Medulla oblongata (tissue), 1 donor: Measurements from ENCODE around the gene NCAPG2.
"Not testable (repeated sequence)": the region's sequence is repeated elsewhere in the genome, so short reads cannot be mapped to it uniquely, and the experiment has no call there.

Experiments used
- DNase-seq: peaks from one replicate; pipeline ENCODE4 v3.0.0-alpha.2; 2015; ENCODE audit errors: extremely low spot score

Gene NCAPG2

DNA sequence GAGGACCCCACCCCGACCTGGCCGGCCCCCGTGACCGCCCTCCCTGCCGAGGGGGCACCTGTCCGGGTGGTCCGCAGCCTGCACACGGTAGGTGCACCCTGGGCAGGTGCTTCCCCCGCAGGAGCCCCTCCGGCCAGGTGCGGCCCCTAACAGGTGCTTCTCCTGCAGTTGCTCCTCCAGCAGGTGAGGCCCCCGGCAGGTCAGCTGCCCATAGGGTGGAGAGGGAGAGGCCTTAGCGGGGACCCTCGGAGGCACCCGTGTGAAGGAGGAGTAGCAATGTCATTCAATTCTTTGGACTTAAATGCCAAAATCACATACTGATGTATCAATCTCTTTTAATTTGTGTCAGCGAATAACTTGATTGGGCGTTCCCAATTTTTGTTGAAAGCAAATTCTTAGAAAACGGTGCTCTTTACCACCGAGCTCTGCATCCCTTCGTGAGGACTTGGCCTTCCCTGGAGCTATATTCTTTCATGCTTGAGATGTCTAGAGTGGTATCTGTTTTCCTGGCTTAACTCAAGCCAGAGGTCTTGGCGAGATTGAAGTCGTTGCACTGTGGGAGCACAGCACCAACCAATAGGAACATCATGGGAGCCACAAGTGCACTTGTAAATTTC, 738 bp upstream of the NCAPG2 start:
- DNase-seq: peak; percentile 13

DNA sequence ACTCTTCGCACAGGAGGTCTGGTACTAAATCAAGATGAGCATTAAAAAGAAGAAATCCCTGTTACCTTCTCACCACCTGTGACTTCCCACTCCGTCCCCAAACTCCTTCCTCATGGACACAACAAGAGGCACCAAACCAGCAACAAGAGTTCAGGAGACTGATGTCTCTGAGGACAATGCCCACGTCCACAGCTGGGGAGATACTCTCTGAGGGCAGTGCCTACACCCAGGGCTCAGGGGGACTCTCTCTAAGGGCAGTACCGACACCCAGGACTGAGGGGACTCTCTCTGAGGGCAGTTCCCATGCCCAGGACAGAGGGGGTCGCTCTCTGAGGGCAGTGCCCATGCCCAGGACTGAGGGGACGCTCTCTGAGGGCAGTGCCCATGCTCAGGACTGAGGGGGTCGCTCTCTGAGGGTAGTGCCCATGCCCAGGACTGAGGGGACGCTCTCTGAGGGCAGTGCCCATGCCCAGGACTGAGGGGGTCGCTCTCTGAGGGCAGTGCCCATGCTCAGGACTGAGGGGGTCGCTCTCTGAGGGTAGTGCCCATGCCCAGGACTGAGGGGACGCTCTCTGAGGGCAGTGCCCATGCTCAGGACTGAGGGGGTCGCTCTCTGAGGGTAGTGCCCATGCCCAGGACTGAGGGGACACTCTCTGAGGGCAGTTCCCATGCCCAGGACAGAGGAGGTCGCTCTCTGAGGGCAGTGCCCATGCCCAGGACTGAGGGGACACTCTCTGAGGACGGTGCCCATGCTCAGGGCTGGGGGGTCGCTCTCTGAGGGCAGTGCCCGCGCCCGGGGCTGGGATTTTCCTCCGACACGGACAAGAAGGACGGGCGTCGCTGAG, 703 bp downstream of the NCAPG2 start:
- not testable (repeated sequence) for DNase-seq

DNA sequence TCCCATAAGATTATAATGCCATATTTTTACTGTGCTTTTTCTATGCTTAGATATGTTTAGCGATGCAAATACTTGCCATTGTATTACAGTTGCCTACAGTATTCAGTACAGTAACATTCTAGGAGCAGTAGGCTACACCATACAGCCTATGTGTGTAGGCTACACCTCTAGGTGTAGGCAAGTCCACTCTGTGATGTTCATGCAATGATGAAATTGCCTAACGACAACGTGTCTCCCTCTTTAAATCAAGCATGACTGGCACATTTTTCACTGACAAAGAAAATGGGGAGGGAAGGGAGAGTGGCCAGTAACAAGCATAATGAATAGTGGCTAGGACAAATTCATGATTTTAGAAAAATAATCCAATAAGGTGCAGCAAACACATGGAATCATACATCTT, 1.7 kb downstream of the NCAPG2 start:
- DNase-seq: no peak

DNA sequence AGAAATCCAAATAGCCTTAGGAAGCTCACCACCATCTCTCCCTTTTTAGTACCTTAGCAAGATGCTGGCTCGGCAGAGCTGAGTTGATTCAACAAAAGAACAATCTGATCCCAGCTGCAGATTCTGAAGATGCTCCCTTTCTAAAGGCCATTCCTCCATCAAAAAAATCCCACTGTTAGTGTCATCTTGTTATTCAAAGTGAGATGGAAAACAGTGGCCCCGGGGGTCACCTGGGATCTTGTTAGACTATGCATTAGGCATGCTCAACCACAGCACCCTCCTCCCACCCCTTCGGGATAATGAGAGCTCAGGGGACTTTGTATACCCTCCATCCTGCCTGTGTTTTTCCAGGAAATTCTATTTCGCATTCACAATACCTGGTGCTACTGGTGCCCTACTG, 2.4 kb downstream of the NCAPG2 start:
- no peak for DNase-seq

DNA sequence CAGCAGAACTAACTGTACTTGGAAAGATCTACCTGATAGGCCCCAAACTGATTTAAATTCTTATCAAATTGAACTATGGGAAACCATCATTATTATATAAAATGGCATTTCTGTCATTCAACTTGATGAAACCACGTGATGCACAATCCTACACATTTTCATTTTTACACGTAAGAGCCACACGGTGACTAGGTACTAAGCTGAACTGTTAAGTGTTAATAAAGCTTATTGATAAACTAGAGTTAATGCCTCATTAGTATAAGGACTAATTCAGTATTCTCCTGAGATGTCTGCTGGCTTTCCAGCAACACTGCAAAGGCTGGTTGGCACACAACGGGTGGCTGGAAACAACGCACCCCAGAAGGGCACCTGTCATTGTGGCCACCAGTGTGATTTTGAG, 4.6 kb downstream of the NCAPG2 start:
- no peak for DNase-seq

DNA sequence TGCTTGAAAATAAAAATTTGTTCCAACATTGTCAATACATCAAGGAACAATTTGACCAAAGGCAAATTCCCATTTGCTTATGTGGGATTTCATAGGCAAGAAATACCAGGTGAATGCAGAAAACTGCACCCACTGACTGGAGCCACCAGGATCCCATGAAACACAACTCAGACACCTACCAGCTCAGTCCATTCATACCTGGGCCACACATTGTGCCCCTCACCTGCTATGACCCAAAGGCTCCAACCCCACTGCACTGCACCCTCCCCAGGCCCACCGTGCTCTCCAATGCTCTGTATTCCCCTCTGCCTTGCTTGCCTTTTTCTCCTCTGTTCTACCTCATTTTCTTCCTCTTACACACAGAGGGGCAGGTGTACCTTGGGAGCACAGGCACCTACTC, 5.3 kb downstream of the NCAPG2 start:
- DNase-seq: no peak

DNA sequence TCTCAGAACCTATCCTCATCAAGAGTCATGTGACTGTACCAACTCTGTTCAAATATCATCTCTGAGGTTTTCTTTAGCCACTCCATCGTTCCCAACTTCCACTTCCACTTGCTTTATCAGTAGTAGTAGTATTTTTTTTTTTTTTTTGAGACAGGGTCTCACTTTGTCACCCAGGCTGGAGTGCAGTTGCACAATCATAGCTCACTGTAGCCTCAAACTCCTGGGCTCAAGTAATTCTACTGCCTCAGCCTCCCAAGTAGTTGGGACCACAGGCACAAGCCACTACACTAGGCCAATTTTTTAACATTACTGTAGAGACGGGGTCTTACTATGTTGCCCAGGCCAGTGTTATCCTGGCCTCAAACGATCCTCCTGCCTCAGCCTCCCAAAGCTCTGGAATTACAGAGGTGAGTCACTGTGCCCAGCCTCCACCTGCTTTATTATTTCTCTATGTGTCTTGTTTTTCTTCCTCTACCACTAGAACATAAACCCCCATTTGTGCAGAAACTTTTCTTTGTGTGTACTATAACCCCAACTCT, 5.9 kb downstream of the NCAPG2 start:
- DNase-seq: no peak

DNA sequence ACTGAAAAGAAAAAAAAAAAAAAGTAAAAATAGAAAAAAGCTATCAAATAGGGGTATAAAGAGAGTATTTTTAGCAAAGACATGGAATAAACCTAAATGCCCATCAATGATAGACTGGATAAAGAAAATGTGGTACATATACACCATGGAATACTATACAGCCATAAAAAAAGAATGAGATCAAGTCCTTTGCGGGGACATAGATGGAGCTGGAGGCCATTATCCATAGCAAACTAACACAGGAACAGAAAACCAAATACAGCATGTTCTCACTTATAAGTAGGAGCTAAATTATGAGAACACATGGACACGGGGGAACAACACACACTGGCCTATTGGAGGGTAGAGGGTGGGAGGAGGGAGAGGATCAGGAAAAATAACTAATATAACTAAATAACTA, 7.0 kb downstream of the NCAPG2 start:
- not testable (repeated sequence) for DNase-seq

DNA sequence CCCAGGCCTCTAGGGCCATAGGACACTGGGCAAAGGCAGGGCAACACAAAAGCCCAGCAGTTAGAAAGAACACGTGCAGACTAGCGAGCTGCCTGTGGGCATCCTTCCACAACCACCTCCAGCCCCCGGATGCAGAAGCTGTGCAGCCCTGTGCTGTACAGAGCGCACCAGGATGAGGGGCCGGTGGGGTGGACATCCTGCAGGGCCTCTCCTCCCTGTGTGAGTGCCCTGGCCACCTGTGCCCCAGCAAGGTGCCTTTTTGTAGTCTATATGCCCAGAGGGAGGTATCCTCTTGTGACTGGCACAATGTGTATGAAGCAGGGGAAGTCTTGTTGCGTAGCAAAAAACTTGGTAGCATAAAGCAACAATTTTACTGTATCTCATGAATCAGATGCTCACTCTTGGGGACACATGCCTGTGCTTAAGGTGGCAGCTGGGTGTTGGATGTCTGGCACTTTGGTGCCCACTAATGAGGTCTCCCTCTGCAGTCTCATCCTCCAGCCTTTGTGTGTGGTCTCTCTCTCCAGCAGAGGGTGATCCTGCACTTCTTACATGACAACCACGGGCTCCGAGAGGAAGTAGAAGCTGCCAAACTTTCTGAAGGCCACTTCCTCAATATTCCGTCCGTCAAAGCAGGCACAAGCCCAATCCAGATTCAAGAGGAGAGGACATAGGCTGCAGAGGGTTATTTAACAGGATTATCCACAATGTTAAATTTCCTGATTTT, 8.7 kb downstream of the NCAPG2 start:
- DNase-seq: peak; percentile 95

DNA sequence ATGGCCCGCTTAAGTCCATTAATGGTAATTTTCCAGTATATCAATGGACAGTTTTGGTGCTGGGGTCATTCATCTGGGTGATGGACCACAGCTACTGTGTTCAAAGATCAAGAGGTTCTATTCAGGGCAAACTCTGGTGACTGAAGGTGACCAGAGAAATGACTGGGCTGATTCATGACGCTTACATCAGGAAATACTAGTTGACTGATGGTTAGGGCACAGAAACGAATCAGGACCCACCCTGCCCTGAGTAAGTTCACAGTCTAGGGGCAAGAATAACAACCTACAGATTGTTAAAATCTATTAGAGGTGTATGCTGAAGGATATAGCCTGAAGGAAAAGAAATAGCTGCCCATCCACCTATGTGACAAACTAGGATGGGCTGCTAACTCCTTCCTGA, 9.5 kb downstream of the NCAPG2 start:
- DNase-seq: no peak

DNA sequence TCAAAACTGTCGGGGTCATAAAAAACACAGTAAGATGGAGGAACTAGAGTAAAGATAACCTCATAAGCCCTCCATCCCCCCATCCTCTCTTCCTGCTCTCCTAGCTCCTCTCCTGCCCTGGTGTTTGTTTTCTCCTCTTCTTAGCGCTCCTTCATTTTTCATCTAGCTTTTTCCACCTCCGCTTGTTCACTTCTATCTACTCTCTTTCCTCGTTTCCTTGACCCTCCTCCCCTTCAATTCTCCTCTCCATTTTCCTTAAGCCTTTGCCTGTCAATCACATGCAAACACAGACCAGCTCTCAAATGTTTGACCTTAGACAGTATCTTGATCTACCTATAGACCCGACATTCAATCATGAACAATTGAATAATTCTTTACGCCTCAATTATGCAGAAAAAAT, 10.0 kb downstream of the NCAPG2 start:
- DNase-seq: no peak

DNA sequence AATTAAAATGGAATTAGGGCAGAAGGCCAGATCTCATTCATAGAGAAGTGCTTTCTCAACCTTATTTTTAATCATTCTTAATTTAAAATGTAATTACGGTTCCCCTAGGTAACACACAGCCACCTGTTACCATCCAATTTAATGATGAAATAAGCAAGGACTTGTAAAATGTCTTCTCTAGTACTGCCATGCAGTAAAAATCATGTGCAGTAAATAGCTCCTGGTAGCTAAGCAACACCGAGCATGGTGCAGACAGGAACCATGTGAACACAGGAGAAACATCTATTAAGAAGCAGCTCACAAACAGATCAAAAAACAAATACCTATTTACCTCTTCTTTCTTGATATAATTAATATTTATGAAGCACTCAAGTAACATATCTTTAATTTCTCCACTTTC, 15.1 kb downstream of the NCAPG2 start:
- no peak for DNase-seq

DNA sequence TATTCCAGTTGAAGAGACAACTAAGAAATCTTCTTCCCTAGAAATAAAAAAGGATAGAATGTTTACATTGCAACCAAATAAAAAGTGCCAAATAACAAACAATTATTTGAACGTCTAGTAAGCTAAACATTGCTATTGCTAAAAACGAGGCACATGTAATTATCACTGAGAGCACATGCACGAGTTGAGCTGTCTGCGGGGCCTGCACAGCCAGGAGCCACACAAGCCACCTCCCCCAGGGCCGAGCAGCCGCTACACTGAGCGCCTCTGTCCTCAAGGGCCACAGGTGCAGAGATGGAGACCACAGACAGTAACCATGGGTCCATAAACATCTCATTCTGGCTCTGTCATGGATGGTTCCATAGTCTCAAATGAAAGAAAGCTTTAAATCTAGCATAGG, 17.2 kb downstream of the NCAPG2 start:
- DNase-seq: no peak

DNA sequence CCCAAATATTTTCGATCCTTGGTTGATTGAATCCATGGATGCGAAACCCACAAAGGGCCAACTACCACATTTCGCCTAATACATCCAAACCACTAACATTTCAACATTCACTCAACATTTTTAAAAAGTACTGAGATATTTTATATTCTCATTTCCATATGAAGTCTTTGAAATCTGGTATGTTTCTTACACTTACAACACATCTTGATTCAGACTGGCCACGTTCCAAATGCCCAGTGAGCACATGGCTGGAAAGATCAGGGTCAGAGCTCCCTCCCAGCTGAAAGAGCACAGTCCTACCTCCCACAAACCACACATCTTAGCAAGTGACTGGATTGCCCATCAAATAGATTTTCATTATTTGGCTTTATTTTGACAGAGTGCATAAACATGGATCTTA, 18.9 kb downstream of the NCAPG2 start:
- DNase-seq: no peak

DNA sequence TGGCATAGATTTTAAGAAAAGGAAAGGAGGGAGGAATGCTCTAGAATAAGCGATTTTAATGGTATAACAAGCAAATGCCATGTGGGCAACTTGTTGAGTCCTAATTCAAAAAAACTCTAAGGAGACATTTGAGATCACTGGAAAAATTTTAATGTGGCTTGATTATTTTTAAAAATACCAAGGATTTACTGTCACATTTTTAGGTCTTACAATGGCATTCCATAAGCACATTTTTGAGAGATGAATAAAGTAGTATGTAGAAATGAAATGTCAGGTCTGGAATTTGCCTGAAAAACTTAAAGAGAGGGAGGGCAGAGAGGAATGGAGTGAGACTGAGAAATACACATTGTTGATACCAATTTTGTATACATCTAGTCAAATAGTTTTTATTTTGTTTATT, 20.3 kb downstream of the NCAPG2 start:
- no peak for DNase-seq

DNA sequence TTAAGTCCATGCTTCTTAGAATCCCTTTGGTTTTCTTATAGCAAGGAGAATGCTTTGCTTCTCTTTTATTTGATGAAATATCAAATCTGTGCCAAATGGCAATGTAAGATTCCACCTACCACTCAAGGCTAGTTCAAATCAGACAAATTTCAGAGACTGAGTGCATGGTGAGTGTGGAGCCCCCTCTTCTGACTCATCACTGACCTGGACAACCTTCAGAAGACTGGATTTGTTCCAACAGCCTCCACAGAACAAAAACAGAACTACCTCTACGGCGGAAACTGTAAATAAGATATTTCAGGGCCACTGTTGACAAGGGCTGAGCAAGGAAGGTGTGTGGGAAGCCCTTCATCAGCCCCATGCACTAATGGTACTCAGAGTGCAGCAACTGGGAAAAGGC, 21.1 kb downstream of the NCAPG2 start:
- no peak for DNase-seq

DNA sequence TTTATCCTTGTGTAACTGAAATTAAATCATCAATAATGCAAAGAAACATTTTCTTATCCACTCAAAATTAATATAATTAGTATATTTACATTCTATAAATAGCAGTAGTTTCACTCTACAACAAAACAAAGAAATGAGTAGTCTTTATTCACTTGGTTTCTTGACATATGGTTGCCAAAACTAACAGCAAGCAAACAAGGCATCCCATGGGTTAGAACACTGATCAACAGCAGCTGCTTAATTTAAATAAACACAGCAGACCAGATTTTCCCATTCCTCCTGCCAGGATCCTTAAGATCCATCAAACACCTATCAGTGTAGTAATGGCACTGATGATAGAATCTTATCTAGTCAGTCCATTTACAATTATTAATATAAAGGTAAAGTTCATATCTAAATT, 22.1 kb downstream of the NCAPG2 start:
- no peak for DNase-seq

DNA sequence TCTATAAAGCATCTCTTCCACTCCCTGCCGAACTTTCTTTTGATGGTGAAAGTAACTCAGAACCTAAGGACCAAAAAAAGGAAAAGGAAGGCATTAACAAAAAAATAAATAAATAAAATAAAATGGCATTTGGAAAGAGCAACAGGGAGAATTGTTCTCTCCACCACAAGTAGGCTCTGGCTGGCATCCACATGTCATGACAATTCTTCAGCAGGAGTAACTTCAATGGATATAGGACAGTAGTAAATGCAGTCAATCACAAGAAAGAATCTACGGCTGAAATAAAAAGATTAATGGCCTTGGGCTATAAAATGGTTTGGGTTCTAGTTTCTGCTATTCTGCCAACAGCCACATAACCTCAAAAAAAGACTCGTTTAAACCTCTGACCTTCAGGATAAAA, 23.9 kb downstream of the NCAPG2 start:
- no peak for DNase-seq

DNA sequence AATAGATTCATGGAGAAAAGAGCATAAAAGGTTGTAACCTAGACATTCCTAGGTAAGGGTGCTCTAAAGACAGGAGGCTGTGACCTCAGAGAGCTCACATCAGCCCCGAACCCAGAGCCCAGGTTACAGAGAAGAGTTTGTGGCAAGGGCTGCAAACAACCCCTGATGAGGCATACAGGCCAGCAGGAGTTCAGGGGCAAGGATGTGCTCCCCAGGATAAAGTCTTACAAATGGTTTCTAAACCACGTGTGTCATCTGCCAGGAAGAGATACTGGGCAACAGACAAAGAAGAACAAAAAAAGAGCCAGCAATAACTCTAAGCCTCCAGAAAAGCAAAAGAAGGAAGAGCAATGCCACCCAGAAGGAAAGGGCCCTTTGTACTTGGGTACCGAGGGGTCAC, 27.7 kb downstream of the NCAPG2 start:
- DNase-seq: no peak

DNA sequence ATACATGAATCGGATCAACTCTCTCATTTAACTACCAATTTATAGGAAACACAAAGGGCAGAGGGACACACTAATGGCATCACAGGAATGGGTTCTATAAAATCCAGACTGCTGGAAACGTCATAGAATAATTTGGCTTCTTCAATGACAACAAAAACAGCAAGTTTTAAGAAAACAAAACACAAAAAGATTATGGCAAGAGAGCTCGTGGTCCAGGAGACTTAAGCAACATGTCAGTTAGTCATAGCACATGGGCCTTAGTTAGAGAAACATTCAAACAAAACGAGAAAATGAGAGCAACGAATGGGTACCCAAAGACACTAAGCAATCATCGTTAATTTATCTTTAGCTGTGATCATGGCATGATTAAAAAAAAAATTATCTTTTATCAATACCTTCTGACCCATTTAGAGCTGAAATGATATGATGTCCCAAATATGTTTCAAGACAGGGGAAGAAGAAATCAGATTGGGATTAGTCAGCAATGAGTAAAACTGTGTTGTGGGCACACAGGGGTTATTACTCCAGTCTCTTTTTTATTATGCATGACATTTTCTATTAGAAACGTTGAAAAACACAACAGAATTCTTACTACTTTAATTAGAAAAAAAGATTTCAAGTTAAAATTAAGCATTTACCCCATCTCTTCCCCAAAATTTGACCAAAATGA, 28.3 kb downstream of the NCAPG2 start:
- DNase-seq: no peak

DNA sequence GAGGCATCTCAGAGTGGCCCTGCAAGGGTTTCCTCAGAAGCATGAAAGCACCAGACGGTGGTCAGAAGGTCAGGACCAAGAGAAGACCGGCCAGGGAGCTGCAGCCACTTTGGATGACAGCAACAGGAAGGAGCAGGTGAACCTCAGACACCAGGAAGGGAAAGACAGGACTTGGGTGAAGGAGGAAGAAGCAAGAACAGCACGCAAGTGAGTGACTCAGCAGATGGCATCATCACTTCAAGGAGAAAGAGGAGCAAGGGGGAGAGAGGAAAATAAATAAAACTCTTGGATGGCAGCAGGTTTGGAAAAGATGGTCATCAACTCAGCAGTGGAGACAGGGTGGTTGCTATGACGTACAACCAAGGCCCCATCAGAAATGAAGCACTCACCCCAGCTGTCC, 31.6 kb downstream of the NCAPG2 start:
- no peak for DNase-seq

DNA sequence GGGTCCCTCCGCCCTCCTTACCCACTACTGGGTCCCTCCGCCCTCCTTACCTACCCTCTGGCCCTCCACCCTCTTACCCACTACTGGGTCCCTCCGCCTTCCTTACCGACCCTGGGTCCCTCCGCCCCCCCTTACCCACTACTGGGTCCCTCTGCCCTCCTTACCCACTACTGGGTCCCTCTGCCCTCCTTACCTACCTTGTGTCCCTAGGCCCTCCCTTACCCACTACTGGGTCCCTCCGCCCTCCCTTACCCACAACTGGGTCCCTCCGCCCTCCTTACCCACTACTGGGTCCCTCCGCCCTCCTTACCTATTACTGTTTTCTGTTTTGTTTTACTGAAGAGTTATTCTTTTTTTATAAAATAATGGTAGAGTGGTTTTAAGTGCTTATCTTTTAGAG, 36.5 kb downstream of the NCAPG2 start:
- not testable (repeated sequence) for DNase-seq
